Measurements from ENCODE around the gene AMER3.

Gene AMER3

GRCh38 chr2:130759906-130760753 is 4.8 kb downstream of the AMER3 start:
- TF ChIP-seq YY1 (IDR thresholded peaks at IDR 0.05; ENCODE audit: low read depth): no peak
- TF ChIP-seq TAF1 (IDR thresholded peaks at IDR 0.05; ENCODE audit: low read depth): no peak
- TF ChIP-seq NFIC (IDR thresholded peaks at IDR 0.05): peak; percentile 47; the same call in 1 of the 2 replicates
- TF ChIP-seq TEAD4 (IDR thresholded peaks at IDR 0.05): no peak
- no peak for TF ChIP-seq USF1 (IDR thresholded peaks at IDR 0.05)
- no peak for TF ChIP-seq ZBTB7A (IDR thresholded peaks at IDR 0.05; ENCODE audit: low read depth)
- no peak for TF ChIP-seq RAD21 (IDR thresholded peaks at IDR 0.05; ENCODE audit: low read depth)
- no peak for TF ChIP-seq EP300 (IDR thresholded peaks at IDR 0.05; ENCODE audit: borderline replicate concordance)
- TF ChIP-seq REST (IDR thresholded peaks at IDR 0.05; ENCODE audit: low read depth): peak; percentile 72

GRCh38 chr2:130760754-130761751 is 5.7 kb downstream of the AMER3 start:
- TF ChIP-seq TCF12 (IDR thresholded peaks at IDR 0.05; ENCODE audit: low read depth) (no peak), EGR1 (IDR thresholded peaks at IDR 0.05) (no peak), USF1 (IDR thresholded peaks at IDR 0.05) (no peak), CREB1 (IDR thresholded peaks at IDR 0.05; ENCODE audit: low read depth) (no peak), ZBTB7A (IDR thresholded peaks at IDR 0.05; ENCODE audit: low read depth) (no peak), MAX (IDR thresholded peaks at IDR 0.05) (no peak)

- TF ChIP-seq MAX (IDR thresholded peaks at IDR 0.05) (no peak), TEAD4 (IDR thresholded peaks at IDR 0.05) (no peak), NFIC (IDR thresholded peaks at IDR 0.05) (no peak), USF1 (IDR thresholded peaks at IDR 0.05) (no peak), TCF12 (IDR thresholded peaks at IDR 0.05; ENCODE audit: low read depth) (no peak), TAF1 (IDR thresholded peaks at IDR 0.05; ENCODE audit: low read depth) (no peak)
Measured at GRCh38 chr2:130762031-130762909, 6.9 kb downstream of the AMER3 start.

- no peak for TF ChIP-seq EP300 (IDR thresholded peaks at IDR 0.05; ENCODE audit: borderline replicate concordance)
- TF ChIP-seq EGR1 (IDR thresholded peaks at IDR 0.05): no peak
Measured at GRCh38 chr2:130762910-130763385, 7.6 kb downstream of the AMER3 start.

- no peak for TF ChIP-seq EGR1 (IDR thresholded peaks at IDR 0.05)
- no peak for TF ChIP-seq CREB1 (IDR thresholded peaks at IDR 0.05; ENCODE audit: low read depth)
- TF ChIP-seq MAX (IDR thresholded peaks at IDR 0.05): no peak
- no peak for TF ChIP-seq FOXM1 (IDR thresholded peaks at IDR 0.05; ENCODE audit: borderline replicate concordance, low read depth)
- no peak for TF ChIP-seq CEBPB (IDR thresholded peaks at IDR 0.05)
- TF ChIP-seq TCF12 (IDR thresholded peaks at IDR 0.05; ENCODE audit: low read depth): no peak
- TF ChIP-seq TEAD4 (IDR thresholded peaks at IDR 0.05): no peak
- no peak for TF ChIP-seq USF1 (IDR thresholded peaks at IDR 0.05)
- TF ChIP-seq REST (IDR thresholded peaks at IDR 0.05; ENCODE audit: low read depth): no peak
- no peak for TF ChIP-seq YY1 (IDR thresholded peaks at IDR 0.05; ENCODE audit: low read depth)
- TF ChIP-seq ZBTB7A (IDR thresholded peaks at IDR 0.05; ENCODE audit: low read depth): no peak
- TF ChIP-seq RAD21 (IDR thresholded peaks at IDR 0.05; ENCODE audit: low read depth): no peak
- no peak for TF ChIP-seq TAF1 (IDR thresholded peaks at IDR 0.05; ENCODE audit: low read depth)
Measured at GRCh38 chr2:130763405-130763804, 8.1 kb downstream of the AMER3 start.
